Endothelial cell (in vitro differentiated cells): Measurements from ENCODE around the gene ZMPSTE24. TPM values are rescaled to one million over a fixed set of nuclear protein-coding genes. Genes with fewer than 3 reads are reported as not detected.
"Not testable (repeated sequence)": the region's sequence is repeated elsewhere in the genome, so short reads cannot be mapped to it uniquely, and the experiment has no call there.

ENCODE experiments used
- DNase-seq: peaks from one replicate; pipeline ENCODE4 v3.0.0; 2021; ENCODE audit warnings: low spot score
- H3K27ac Mint-ChIP-seq: one replicate; pipeline ENCODE4 v1.8.0; 2021; ENCODE audit warnings: mixed read lengths, inconsistent platforms; ENCODE audit not compliant: unreplicated experiment
- H3K27me3 Mint-ChIP-seq: one replicate; pipeline ENCODE4 v1.8.0; 2021; ENCODE audit warnings: mild to moderate bottlenecking, moderate library complexity, mixed read lengths, inconsistent platforms; ENCODE audit not compliant: unreplicated experiment
- H3K36me3 Mint-ChIP-seq: one replicate; pipeline ENCODE4 v1.8.0; 2021; ENCODE audit warnings: mild to moderate bottlenecking, low read depth, mixed read lengths, inconsistent platforms; ENCODE audit not compliant: unreplicated experiment
- H3K4me1 Mint-ChIP-seq: one replicate; pipeline ENCODE4 v1.8.0; 2021; ENCODE audit warnings: mild to moderate bottlenecking, mixed read lengths, inconsistent platforms; ENCODE audit not compliant: unreplicated experiment
- H3K4me3 Mint-ChIP-seq: one replicate; pipeline ENCODE4 v1.8.0; 2021; ENCODE audit warnings: mild to moderate bottlenecking, mixed read lengths, inconsistent platforms; ENCODE audit not compliant: unreplicated experiment
- H3K9me3 Mint-ChIP-seq: one replicate; pipeline ENCODE4 v1.8.0; 2021; ENCODE audit warnings: mixed read lengths, inconsistent platforms; ENCODE audit not compliant: unreplicated experiment
- CTCF ChIP-seq: fragments of 200-600 bp; sonication (generic); IDR thresholded peaks from one replicate; pipeline ENCODE4 v1.5.0; 2021; ENCODE audit warnings: antibody characterized with exemption; ENCODE audit not compliant: unreplicated experiment
- total RNA-seq: library from RNA; stranded (reverse); fragmentation: NEBNext Ultra II Directional; extraction: Animal tissue kit (Norgen Biotek cat#: 25700); gene quantifications from one replicate; pipeline ENCODE4 v1.2.1, GENCODE V29; 2021; ENCODE audit not compliant: unreplicated experiment

The ZMPSTE24 gene
- total RNA-seq, 1 donor from 2014 or later = 32.9 TPM

GRCh38 chr1:40341491-40342380 is 83.7 kb downstream of the ZMPSTE24 start:
- no peak overlapping the region for H3K27ac Mint-ChIP-seq
- H3K27me3 Mint-ChIP-seq = peaks cover 6% of the 10 kb centered on the region
- no peaks in the 10 kb centered on the region for H3K9me3 Mint-ChIP-seq
- TF ChIP-seq CTCF = no peak
- no peaks in the 10 kb centered on the region for H3K4me1 Mint-ChIP-seq
- H3K4me3 Mint-ChIP-seq = no peak overlapping the region
- no peaks in the 10 kb centered on the region for H3K36me3 Mint-ChIP-seq
- DNase-seq = no peak

DNA sequence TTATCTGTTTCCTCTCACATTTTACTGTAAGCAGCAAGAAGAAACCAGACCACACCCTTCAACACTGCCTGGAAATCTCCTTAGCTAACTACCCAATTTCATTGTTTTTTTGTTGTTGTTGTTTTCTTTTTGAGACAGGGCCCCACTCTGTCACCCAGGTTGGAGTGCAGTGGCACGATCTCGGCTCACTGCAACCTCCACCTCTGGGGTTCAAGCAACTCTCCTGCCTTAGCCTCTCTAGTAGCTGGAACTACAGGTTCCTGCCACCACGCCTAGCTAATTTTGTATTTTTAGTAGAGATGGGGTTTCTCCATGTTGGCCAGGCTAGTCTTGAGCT is 84.3 kb downstream of the ZMPSTE24 start:
- H3K9me3 Mint-ChIP-seq, DNase-seq, H3K4me3 Mint-ChIP-seq, H3K27ac Mint-ChIP-seq, H3K36me3 Mint-ChIP-seq, H3K27me3 Mint-ChIP-seq, H3K4me1 Mint-ChIP-seq: not testable (repeated sequence)

Other genes starting within 250 kb of the ZMPSTE24 start
- gene CAP1, start 217.5 kb upstream of the ZMPSTE24 start, total RNA-seq = 378 TPM
- gene PPT1, start 161.0 kb upstream of the ZMPSTE24 start, total RNA-seq = 52.7 TPM
- gene RLF, start 96.8 kb upstream of the ZMPSTE24 start, total RNA-seq = 18.0 TPM
- 0.54 TPM for gene TMCO2, start 10.3 kb upstream of the ZMPSTE24 start, total RNA-seq
- 5.4 TPM for gene COL9A2, start 59.0 kb downstream of the ZMPSTE24 start, total RNA-seq
- gene SMAP2, start 115.5 kb downstream of the ZMPSTE24 start, total RNA-seq = 12.1 TPM
- gene ZFP69B, start 192.2 kb downstream of the ZMPSTE24 start, total RNA-seq = 4.0 TPM
- gene ZFP69, start 219.1 kb downstream of the ZMPSTE24 start, total RNA-seq = 3.3 TPM